GM12873 (cell line): ENCODE measurements around the gene GBF1.

ENCODE experiments used
- CTCF ChIP-seq: IDR thresholded peaks from 2 replicates; pipeline ENCODE4 v1.5.1; 2012; ENCODE audit warnings: low read depth, mild to moderate bottlenecking, moderate library complexity, low read length, control low read depth; ENCODE audit not compliant: insufficient read depth; ENCODE audit errors: missing control alignments

Gene GBF1

DNA sequence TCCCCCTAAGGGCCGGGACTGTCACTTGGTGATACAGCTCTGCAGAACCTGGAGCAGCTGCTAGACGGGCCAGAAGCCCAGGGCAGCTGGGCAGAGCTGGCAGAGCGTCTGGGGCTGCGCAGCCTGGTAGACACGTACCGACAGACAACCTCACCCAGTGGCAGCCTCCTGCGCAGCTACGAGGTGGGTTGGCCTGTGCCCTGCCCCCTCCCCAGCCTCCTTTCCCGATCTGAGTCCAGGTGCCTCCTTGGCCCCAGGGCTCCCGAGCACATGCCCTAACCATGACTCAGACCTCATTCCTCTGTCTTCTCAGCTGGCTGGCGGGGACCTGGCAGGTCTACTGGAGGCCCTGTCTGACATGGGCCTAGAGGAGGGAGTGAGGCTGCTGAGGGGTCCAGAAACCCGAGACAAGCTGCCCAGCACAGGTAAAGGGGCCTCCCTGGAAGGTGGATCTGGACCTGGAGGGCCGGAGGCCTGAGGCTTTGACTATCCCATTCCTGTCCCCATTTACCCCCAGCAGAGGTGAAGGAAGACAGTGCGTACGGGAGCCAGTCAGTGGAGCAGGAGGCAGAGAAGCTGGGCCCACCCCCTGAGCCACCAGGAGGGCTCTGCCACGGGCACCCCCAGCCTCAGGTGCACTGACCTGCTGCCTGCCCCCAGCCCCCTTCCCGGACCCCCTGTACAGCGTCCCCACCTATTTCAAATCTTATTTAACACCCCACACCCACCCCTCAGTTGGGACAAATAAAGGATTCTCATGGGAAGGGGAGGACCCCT, 156.6 kb downstream of the GBF1 start:
- TF ChIP-seq CTCF: no peak

GRCh38 chr10:102402512-102402896, 157.2 kb downstream of the GBF1 start:
- no peak for TF ChIP-seq CTCF

DNA sequence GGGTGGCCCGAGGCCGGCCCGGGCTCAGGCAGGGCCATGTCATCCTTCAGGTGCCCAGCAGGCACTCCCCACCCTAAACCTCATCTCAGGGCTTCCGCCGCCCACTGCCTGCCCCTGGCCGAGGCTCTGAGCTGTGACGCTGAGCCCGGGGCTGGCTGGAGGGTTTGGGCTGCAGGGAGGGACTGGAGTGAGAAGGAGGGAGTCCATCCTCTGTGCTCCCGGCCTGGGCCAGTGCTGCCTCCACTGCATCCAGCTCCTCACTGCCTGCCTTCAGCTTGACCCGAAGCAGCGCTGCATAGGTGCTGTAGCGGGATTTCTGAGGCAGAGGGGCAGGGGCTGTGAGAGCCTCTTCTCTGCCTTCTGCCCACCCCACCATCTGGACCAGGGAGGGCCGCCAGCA, 157.8 kb downstream of the GBF1 start:
- no peak for TF ChIP-seq CTCF

DNA sequence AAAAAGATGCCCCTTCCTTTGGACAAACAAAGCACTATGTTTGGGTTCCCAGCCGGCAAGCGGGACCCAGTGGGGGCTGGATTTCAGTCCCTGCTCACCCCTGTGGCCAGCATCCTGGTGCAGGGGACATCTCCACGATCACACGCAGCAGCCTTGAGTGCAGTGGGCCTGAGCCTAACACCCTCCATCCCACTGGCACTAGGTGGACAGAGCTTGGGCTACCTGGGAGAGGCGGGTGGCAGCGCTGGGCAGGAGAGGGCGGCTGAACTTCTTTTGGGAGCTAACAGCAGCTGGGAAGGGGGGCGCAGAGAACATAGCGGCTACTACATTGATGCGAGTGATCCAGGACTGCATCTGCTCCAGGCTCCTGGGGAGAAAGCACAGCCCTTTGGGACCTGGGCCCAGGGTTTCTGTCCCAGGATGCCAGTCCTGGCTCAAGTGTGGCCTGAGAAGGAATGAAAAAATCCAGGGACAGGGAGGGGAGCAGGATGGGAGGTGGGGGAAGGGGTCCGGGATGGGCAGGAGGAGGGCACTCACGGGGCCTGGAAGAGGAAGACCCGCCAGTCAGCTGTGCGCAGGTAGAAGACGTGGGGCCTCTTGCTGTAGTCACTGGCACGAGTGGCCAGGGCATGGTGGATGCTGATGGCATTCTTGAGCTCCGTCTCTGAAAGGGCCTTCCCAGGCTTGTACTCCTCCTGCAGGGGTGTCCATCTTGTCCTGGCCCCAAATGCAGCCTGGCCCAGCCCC, 159.2 kb downstream of the GBF1 start:
- no peak for TF ChIP-seq CTCF

GRCh38 chr10:102405108-102405571, 159.8 kb downstream of the GBF1 start:
- TF ChIP-seq CTCF: no peak

- TF ChIP-seq CTCF: no peak
Observed at GRCh38 chr10:102405632-102406031, 160.3 kb downstream of the GBF1 start.

DNA sequence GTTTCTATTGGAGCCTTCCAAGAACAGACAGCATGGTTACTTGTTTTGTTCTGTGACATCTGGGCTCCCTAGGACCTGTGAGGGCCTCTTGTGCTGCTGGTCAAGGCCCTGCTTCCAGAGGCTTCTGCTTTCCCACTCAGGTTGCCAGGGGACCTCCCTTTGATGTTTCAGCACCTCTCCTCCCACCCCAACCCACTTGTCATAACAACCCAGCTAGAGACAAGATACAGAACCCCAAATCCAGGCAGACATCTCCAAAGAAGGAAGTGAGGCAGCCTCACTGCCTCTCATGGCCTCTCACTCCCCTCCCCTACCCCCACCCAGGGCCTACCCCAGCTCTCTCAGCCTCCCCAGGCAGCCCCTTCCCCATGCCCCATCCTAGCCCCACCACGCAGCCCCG, 161.5 kb downstream of the GBF1 start:
- TF ChIP-seq CTCF: no peak
